ENCODE measurements around the gene GPR32. TPM values are rescaled to one million over a fixed set of nuclear protein-coding genes. Genes with fewer than 3 reads are reported as not detected.
"Not testable (repeated sequence)": the region's sequence is repeated elsewhere in the genome, so short reads cannot be mapped to it uniquely, and the experiment has no call there.

The GPR32 gene
- total RNA-seq, 1 donor from 2014 or later = not detected

DNA sequence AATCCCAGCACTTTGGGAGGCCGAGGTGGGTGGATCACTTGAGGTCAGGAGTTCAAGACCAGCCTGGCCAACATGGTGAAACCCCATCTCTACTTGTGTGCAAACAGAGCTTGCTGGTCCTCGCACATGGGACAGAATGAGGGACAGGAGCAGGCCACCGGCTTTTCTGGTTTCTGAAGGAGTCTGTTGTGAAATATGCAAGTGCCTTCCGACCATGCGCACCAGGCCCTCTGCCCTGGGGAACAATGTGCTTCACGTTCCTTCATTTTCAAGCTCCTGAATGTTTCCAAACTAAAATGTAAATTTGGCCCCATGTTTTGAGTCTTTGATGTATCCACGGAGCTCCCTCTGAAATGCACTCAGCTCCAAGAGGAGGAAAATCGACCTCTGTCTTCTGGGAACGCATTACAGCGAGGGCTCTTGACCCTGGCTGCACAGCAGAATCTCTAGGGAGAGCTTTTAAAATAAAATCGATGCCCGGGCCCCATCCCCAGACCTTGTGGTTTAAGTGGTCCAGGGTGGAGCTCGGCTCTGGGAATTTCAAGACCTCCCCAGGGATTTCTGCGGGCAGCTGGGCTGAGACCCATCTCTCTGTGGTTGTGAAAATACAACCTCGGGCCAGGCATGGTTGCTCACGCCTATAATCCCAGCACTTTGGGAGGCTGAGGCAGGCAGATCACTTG is 10.6 kb downstream of the GPR32 start:
- peak; percentile 29 for DNase-seq (ENCODE audit: low read depth)

DNA sequence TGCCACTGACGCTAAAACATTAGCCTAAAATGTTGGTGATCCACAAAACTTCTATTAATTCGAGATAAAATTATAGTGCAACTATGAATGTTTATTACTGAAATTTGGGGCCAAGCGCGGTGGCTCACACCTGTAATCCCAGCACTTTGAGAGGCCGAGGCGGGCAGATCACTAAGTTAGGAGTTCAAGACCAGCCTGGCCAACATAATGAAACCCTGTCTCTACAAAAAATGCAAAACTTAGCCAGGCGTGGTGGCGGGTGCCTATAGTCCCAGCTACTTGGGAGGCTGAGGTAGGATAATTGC is 13.5 kb downstream of the GPR32 start:
- DNase-seq (ENCODE audit: low read depth) = not testable (repeated sequence)

DNA sequence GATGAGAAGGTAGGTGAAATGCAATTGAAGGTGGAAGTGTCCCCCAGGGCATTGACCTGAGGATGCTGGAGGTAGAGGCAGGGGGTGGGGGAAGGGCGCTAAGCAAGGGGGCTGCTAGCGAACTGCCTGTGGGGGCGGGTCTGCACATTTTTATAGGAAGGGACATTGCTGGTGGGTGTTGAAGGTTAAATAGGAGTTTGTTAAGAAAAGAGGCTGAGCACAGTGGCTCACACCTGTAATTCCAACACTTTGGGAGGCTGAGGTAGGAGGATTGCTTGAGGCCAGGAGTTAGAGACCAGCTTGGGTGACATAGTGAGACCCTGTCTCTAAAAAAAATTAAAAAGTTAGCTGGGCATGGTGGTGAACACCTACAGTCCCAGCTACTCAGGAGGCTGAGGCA is 14.4 kb downstream of the GPR32 start:
- no peak for DNase-seq (ENCODE audit: low read depth)

DNA sequence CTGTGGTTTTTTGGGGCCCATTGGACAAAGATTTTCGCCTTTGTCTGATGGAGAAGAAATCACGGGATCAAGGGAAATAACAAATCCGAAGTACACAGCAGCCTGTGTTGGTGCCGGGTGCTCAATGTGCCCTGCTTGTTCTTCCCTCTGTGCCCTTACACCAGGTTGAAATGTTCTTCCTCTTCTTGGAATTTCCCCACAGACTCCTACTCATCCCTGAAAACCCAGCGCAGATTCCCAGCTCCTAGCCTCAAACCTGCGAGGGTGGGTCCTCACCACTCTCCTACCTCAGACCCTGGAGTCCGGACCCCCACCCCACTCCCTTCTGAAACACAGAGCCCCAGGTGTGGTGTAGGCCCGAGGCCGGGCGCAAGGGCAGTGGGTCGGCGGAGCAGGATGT is 15.1 kb downstream of the GPR32 start:
- DNase-seq (ENCODE audit: low read depth) = no peak

DNA sequence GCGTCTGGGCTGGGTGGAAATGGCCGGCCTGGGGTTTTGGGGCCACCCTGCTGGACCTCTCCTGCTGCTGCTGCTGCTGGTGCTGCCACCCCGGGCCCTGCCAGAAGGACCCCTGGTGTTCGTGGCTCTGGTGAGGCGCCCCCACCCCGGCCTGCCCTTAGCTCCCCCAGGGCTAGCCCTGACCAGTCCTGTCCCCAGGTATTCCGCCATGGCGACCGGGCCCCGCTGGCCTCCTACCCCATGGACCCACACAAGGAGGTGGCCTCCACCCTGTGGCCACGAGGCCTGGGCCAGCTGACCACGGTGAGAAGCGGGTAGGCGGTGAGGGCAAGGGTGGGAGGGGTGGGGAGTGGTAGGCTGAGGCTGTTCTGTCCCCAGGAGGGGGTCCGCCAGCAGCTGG is 20.1 kb downstream of the GPR32 start, which contains the start of gene ACP4:
Gene ACP4, plus strand, starts transcription at position 20 of the 400 bp plus-strand sequence. Its CDS starts 0 bp downstream, at position 20.
- no peak for DNase-seq (ENCODE audit: low read depth)

DNA sequence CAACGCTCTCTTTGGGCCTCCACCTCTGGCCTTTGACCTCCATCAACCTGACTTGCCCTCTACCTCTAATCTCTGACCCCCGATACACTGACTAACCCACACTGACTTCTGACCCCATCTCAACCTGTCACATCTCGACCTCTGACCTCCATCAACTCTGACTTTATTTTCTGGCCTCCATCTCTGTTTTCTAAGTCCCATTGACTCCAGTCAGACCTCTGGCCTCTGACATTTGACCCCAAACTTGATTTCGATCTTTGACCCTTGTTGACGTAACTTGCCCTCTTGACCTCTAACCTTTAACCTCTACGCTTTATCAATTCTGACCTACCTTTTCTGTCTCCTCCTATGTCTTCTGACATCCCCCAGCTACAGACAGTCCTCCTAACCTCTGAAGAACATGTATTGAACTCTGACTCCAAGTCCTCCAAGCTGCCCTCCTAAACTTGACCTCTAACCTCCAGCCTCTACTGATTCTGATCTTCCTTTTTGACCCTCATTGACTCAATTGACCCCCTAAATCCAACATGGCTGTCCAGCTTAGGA is 20.7 kb downstream of the GPR32 start:
- no peak for DNase-seq (ENCODE audit: low read depth)

DNA sequence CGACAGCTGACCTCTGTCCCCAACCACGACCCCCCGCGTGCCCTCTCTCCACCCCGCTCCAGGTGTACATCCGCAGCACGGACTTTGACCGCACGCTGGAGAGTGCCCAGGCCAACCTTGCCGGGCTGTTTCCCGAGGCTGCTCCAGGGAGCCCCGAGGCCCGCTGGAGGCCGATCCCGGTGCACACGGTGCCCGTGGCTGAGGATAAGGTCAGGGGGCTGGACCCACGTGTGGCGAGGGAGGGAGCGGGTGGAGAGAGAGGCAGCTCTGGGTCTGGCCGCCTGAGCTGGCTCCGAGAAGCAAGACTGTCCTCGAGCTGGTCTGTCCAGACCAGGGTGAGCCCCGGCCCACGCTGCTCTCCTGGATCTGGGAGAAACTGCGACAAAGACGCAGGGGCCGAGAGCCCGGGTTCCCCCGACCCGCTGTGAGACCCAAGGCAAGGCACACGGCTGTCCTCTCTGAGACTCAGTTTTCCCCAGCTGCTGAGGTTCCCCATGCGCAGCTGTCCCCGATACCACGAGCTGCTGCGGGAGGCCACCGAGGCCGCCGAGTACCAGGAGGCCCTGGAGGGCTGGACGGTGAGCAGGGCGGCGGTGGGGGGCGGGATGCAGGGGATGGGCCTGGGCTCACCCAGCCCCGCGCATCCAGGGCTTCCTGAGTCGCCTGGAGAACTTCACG is 21.5 kb downstream of the GPR32 start:
- no peak for DNase-seq (ENCODE audit: low read depth)

DNA sequence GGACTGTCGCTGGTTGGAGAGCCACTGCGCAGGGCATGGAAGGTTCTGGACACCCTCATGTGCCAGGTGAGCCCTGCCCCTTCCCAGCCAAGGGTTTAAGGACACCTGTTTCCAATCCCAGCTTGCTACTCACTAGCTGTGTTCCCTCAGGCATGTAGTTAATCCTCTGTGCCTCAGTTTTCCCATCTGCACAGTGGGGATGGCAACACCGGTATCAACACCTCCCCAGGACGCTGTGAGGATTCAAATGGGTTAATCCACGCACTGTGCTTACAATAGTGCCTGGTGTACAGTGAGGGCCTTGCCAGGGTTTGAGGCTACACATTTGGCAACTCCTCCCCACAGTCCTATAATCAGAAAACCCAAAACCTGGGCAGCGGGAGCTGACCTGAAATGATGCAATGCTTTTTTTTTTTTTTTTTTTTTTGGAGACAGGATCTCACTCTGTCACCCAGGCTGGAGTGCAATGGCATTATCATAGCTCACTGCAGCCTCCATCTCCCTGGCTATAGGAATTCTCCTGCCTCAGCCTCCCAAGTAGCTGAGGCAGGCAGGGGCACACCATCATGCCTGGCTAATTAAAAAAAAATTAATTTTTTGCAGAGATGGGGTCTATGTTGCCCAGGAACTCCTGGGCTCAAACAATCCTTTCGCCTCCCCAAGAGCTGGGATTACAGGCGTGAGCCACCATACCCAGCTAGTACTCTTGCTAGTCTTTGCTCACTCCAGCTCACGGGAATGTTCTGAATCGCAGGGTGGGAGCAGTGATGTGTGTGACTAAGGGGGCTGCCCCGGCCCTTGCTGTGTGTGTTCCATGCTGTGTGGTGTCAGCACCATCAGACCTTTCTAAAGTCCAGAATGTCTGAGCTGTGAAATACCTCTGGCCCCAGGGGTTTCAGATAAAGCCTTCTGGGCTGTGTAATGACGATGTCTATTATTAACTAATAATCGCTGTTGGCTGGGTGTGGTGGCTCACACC is 22.3 kb downstream of the GPR32 start:
- DNase-seq (ENCODE audit: low read depth) = no peak

DNA sequence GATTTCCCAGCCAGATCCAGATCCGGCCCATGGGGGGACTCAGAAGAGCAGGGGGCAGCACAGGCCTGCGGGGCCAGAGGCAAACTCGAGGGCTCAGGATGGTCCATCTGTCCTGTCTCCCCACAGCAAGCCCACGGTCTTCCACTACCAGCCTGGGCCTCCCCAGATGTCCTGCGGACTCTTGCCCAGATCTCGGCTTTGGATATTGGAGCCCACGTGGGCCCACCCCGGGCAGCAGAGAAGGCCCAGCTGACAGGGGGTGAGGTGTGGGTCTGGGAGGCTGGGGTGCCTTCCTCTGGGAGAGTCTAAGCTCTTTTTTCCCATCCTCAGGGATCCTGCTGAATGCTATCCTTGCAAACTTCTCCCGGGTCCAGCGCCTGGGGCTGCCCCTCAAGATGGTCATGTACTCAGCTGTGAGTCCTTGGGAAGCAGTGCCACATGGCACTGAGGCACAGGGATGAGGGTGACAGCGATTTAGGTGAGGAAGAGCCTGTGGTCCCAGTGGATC is 23.3 kb downstream of the GPR32 start:
- DNase-seq (ENCODE audit: low read depth) = no peak

DNA sequence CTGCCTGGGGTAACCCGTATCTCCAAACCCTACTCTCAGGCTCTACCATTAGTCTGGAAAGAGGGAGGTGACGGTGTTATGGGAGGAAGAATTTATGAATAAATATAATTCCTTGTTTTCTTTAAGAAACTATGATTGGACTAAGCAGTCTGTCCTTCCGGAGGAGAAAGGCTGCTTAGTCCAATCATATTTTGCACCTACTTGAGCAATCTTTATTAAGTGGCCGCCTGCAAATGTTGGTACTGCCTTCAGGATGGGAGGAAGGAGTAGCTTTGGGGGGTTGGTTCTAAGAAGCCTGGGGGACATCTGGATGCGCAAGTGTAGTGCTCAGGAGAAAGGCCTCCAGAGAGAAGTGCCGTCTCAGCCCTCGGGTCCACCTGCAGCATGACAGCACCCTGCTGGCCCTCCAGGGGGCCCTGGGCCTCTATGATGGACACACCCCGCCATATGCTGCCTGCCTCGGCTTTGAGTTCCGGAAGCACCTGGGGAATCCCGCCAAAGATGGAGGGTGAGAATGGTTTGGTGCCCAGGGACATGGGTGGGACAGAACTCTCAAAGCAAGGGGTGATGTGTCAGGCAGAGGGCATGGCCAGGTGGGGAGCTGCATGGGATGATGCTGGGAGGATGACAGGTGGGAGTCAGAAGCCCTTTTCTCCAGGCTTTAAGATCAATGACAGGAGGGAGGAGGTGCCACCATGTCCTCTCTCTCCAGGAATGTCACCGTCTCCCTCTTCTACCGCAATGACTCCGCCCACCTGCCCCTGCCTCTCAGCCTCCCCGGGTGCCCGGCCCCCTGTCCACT is 24.0 kb downstream of the GPR32 start:
- DNase-seq (ENCODE audit: low read depth) = no peak

DNA sequence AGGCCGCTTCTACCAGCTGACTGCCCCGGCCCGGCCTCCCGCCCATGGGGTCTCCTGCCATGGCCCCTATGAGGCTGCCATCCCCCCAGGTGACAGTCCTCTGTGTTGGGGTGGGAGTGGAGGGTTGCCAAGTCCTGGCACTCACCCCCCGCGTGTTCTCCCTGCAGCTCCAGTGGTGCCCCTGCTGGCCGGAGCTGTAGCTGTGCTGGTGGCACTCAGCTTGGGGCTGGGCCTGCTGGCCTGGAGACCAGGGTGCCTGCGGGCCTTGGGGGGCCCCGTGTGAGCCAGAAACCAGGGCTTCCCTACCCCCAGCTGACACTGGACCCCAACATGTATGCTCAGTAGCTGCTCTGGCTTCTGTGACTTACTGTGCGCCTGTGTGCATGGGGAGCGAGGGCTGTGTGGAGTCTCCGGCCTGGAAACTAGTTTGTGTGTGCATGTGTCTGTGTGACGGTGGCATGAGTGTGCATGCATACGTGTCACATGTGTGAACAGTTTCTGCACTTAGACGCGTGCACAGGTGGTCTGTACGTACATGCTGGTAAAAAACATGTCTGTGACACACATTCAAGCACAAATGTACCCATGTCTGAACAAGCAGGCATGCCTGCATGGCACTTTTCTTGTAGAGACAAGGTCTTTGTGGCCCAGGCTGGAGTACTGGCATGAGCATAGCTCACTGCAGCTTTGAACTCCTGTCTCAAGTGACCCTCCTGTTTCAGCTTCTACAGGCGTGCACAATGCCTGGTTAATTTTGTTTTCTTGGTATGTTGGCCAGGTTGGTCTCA is 24.8 kb downstream of the GPR32 start:
- DNase-seq (ENCODE audit: low read depth) = no peak

DNA sequence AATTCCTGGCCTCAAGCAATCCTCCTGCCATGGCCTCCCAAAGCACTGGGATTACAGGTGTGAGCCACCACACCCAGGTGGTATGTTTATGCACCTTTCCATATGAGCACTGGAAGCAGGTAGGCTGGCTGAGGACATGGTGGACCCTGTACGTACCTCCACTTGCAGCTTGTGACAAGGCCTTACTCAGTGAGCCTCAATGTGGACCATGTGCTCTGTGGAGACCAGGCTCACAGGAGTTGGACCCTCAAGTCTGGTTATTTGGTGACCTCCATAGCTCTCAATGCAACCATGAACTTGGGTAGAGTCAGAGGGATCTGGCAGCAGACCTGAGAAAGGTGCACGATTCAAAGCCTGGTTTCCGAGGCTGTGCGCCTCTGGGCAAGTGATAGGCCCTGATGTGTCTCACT is 25.4 kb downstream of the GPR32 start:
- no peak for DNase-seq (ENCODE audit: low read depth)

DNA sequence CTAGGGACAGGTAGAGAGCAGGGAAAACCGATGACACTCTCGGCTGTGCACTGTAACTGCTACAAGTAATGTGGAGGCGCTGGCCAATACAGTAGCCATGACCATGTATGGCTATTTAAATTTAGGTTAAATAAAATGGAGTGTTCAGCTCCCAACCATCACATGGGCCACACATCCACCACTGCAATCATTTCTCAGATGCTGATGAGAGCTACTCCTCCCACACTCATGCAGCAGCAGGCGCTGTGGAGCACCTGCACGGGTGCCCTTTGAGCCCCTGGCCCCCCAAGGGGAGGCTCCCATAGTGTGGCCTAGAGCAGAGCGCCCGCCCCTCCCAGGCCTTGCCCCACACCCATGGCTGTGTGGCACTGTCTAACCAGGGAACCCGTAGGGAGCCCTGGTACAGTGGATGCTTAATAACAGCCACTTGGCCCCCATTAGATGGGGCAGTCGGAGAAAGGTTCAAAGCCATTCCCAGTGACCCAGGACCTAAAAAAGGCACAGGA is 25.9 kb downstream of the GPR32 start:
- DNase-seq (ENCODE audit: low read depth) = no peak

DNA sequence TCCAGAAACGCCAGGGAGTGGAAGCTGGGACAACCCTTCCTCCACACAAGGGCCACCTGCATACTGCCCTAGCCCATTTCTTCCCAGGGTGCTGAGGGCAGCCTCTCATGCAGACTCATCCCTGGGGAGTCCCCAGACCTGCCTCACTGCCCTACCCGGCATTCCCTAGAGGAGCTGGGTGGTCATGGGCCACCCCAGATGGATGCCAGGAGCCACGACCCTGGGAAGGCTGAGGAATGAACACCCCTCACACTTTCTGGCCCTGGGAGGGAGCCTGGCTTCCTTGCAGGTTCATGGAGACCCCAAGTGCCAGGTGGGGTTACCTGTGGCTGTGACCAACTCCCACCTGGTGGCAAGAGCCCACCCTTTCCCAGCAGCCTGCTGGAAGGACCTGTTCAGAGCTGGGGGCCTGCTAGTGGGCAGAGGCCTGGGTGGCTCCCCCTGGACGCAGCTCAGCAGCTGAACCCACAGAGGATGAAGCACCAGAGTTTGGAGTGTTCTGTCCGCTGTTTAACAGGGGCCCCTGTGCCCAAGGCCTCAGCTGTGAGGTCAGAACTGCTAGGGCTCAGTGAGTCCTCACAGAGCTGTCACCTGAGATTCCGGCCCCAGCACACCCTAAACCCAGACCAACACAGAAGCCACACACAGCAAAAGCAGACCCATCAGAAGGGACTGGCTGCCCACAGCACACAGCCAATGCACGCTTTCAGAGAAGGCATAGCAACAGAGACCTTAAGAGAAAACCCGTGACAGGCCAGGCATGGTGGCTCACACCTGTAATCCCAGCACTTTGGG is 26.6 kb downstream of the GPR32 start:
- DNase-seq (ENCODE audit: low read depth) = no peak

DNA sequence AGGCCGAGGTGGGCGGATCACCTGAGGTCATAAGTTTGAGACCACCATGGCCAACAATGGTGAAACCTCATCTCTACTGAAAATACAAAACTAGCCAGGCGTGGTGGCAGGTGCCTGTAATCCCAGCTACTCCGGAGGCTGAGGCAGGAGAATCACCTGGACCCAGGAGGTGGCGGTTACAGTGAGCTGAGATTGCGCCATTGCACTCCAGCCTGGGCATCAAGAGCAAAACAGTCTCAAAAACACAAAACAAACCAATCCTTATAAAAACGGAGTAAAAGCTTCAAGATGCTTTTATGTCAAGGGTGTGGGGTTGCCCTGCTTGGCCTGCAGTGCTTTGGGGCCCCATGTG is 27.1 kb downstream of the GPR32 start:
- no peak for DNase-seq (ENCODE audit: low read depth)

DNA sequence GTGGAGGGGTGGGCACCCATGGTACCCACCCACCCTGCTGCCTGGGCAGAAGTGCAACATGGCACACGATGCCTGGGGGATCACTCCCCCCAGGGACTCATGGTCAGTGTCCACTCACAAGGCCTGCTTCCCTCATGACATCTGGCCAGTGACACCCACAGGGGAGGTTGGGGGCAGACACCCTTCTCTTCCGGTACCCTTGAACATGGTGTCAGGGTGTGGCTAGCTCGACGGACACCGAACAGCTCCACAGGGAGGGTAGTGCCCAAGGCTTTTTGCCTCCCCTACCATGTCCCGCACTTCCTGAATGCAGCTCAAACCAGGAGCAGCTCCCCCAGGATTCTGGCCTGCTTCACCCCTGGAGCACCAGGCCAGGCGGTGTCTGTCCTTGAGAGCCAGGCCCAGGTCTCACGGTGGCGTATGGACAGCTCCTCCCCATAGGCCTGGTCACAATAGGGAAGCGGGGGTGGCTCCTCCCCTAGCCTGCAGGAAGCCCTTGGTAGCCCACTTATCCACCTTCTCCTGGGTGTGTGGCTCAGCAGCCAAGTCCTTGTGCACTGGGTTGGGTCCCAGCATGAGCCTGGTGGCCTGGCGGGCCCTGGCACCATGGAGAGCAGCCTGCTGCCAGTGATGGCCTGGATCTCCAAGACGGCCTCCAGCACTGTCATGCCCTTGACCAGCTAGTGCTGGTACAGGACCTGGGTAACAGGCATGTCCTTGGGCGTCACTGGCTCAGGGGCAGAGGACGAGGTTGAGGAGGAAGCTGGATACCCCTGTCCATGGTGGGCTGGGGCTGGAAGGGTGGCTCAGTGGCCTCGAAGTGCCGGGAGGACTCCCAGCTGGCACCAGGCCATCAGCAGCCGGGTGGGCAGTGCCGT is 27.8 kb downstream of the GPR32 start:
- DNase-seq (ENCODE audit: low read depth) = no peak

DNA sequence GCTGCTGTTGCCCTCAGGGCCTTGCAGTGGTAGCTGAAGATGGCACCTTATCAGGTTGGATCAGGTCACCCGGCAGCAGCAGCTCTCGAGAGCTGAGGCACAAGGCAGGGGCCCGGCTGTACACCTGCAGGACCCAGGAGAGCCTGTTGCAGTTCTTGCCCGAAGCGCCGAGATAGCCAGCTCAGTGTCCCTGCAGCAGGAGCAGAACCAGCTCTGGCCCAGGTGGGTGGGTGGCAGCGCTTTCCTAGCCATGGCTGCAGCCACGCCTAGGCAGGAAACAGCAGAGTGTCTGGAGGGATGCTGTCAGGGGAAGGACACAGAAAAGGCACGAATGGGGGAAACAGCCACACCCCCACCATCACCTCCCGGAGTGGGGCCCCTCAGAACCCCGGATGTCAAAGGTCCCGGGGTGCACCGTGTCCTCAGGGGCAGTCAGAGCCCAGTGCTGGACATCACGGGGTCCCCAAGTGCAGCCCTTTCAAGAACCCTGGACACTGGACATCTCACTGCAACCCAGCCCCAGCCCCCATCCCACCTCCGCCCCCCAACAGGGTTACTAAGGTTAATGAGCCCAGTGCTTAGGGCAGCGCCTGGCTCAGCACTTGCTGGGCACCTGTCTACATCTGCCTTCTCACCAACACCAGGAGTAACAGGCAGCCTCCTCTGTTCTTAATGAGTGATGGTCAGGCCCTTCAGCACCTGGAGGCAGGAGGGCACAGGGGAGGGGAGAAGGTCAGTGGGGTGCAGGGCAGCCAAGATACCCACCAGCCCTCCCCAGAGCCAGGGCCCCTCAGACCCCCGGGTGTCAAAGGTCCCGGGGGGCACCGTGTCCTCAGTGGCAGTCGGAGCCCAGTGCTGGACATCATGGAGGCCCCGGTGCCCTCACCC is 28.6 kb downstream of the GPR32 start:
- no peak for DNase-seq (ENCODE audit: low read depth)

DNA sequence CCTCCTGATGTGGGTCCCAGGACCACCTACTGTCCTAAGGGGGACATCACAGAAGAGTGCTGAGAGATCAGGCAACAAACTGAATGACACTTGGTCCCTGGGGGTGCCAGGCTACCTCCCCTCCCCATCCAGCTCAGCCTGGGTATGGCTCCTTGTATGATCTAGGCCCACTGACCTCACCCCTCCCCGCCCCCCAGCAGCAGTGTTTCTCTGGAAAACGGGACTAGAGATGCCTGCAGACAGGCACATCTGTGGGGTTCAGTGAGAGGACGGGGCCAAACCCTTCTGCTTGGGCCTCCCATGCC is 29.2 kb downstream of the GPR32 start:
- no peak for DNase-seq (ENCODE audit: low read depth)

Measured in renal cortical epithelial cell (primary cell).